Fibroblast of lung (primary cell): ENCODE results near the gene STXBP5.

Experiments used
- EZH2 ChIP-seq: IDR thresholded peaks from 2 replicates; pipeline ENCODE4 v1.5.1; 2012; ENCODE audit warnings: low read length, control low read depth, mild to moderate bottlenecking; ENCODE audit errors: missing control alignments
- TF ChIP-seq, protein P1 (sequence below), 2 donors: IDR thresholded peaks in 1 of 2; conservative IDR thresholded peaks in 1 of 2; 1 replicate in 1 of 2; 2 replicates in 1 of 2; pipeline ENCODE4 v1.5.1; 2011 to 2012; ENCODE audit warnings: low read length in 2 of 2, control low read depth in 1 of 2, inconsistent platforms in 1 of 2, low read depth in 1 of 2, mild to moderate bottlenecking in 1 of 2

DNA sequence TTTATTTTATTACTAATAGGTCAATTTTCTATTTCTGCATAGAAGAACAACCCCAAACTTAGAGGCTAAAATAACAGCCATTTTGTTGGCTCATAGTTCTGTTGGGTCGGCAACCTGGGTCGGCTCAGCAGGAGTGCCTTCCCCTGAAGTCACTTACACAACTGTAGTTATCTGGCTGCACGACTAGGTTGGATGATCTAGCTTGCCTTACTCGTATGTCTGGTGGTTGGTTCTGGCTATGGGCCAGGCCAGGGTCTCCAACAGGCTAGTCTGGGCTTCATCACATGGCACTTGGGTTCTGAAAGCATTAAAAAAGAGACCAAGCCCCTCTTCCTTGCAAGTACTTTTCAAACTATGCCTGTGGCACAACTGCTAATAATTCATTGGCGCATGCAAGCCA lies 53.5 kb downstream of the STXBP5 start:
- TF ChIP-seq, protein P1, sequence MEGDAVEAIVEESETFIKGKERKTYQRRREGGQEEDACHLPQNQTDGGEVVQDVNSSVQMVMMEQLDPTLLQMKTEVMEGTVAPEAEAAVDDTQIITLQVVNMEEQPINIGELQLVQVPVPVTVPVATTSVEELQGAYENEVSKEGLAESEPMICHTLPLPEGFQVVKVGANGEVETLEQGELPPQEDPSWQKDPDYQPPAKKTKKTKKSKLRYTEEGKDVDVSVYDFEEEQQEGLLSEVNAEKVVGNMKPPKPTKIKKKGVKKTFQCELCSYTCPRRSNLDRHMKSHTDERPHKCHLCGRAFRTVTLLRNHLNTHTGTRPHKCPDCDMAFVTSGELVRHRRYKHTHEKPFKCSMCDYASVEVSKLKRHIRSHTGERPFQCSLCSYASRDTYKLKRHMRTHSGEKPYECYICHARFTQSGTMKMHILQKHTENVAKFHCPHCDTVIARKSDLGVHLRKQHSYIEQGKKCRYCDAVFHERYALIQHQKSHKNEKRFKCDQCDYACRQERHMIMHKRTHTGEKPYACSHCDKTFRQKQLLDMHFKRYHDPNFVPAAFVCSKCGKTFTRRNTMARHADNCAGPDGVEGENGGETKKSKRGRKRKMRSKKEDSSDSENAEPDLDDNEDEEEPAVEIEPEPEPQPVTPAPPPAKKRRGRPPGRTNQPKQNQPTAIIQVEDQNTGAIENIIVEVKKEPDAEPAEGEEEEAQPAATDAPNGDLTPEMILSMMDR (conservative IDR thresholded peaks at IDR 0.05 in 1 of 2, IDR thresholded peaks at IDR 0.05 in 1 of 2; ENCODE audit: low read depth in 1 of 2, low read length in 2 of 2) = no peak
- TF ChIP-seq EZH2 = no peak
